ENCODE results near the gene PDLIM4. TPM values are rescaled to one million over a fixed set of nuclear protein-coding genes. Genes with fewer than 3 reads are reported as not detected.

Gene PDLIM4
- total RNA-seq, 1 experiment from 2014 or later: 47.2 TPM

GRCh38 chr5:132315529-132316067, 58.1 kb downstream of the PDLIM4 start:
- no peak for DNase-seq
- Histone ChIP-seq H4K20me1 (ENCODE audit: insufficient read depth) (no peaks in the 10 kb centered on the region), H3K36me3 (ENCODE audit: low read depth) (no peaks in the 10 kb centered on the region), H3K9me3 (ENCODE audit: insufficient read depth, low read depth) (no peaks in the 10 kb centered on the region), H3K4me1 (replicated peaks; ENCODE audit: insufficient read depth) (no peaks in the 10 kb centered on the region), H3K27me3 (ENCODE audit: insufficient read depth, low read depth) (no peaks in the 10 kb centered on the region), H3K79me2 (ENCODE audit: low read depth) (no peaks in the 10 kb centered on the region), H3K27ac (no peak overlapping the region), H2AFZ (no peak overlapping the region), H3K4me3 (no peak overlapping the region), H3K4me2 (no peak overlapping the region), H3F3A (ENCODE audit: insufficient read depth, low read depth) (no peaks in the 10 kb centered on the region), H3K9me2 (ENCODE audit: insufficient read depth) (no peaks in the 10 kb centered on the region)
- no TSS peak for BruUV-seq (replicated peaks)
- intact Hi-C loops (cut with micrococcal nuclease; ENCODE audit: unreplicated experiment): no loop called here
- ChIA-PET CTCF (no interaction called here), POLR2A (ENCODE audit: unreplicated experiment) (interaction anchor here (0.6 kb wide), 1 partner anchor 125 kb away, joined by 4 read pairs; no protein-coding TSS in a partner anchor)
- no peak for TF ChIP-seq CTCF (conservative IDR thresholded peaks at IDR 0.05)
- TF ChIP-seq EZH2 (IDR thresholded peaks at IDR 0.05; ENCODE audit: low read depth): no peak

GRCh38 chr5:132319975-132320374, 62.5 kb downstream of the PDLIM4 start:
- no peaks in the 10 kb centered on the region for H3K9me3 ChIP-seq (ENCODE audit: insufficient read depth, low read depth)
- no peak for DNase-seq
- H3K27ac ChIP-seq: no peak overlapping the region
- no peaks in the 10 kb centered on the region for H3K4me1 ChIP-seq (replicated peaks; ENCODE audit: insufficient read depth)
- H3K79me2 ChIP-seq (ENCODE audit: low read depth): no peaks in the 10 kb centered on the region
- no peak overlapping the region for H3K4me3 ChIP-seq
- H4K20me1 ChIP-seq (ENCODE audit: insufficient read depth): no peaks in the 10 kb centered on the region
- CTCF ChIA-PET: no interaction called here
- H3F3A ChIP-seq (ENCODE audit: insufficient read depth, low read depth): no peaks in the 10 kb centered on the region
- H3K36me3 ChIP-seq (ENCODE audit: low read depth): no peaks in the 10 kb centered on the region
- H3K4me2 ChIP-seq: no peak overlapping the region
- no peaks in the 10 kb centered on the region for H3K27me3 ChIP-seq (ENCODE audit: insufficient read depth, low read depth)
- BruUV-seq (replicated peaks): no TSS peak
- intact Hi-C loops (cut with micrococcal nuclease; ENCODE audit: unreplicated experiment): no loop called here
- no peak overlapping the region for H2AFZ ChIP-seq
- POLR2A ChIA-PET (ENCODE audit: unreplicated experiment): no interaction called here
- TF ChIP-seq EZH2 (IDR thresholded peaks at IDR 0.05; ENCODE audit: low read depth) (no peak), CTCF (conservative IDR thresholded peaks at IDR 0.05) (no peak)
- no peaks in the 10 kb centered on the region for H3K9me2 ChIP-seq (ENCODE audit: insufficient read depth)

- no peak for DNase-seq
- Histone ChIP-seq H3K4me1 (replicated peaks; ENCODE audit: insufficient read depth) (no peaks in the 10 kb centered on the region), H2AFZ (no peak overlapping the region), H3K79me2 (ENCODE audit: low read depth) (no peaks in the 10 kb centered on the region), H3K9me3 (ENCODE audit: insufficient read depth, low read depth) (no peaks in the 10 kb centered on the region), H3K9me2 (ENCODE audit: insufficient read depth) (no peaks in the 10 kb centered on the region), H3K4me3 (no peak overlapping the region), H3K27ac (no peak overlapping the region), H3K4me2 (no peak overlapping the region), H3K27me3 (ENCODE audit: insufficient read depth, low read depth) (no peaks in the 10 kb centered on the region), H4K20me1 (ENCODE audit: insufficient read depth) (no peaks in the 10 kb centered on the region), H3F3A (ENCODE audit: insufficient read depth, low read depth) (no peaks in the 10 kb centered on the region), H3K36me3 (ENCODE audit: low read depth) (no peaks in the 10 kb centered on the region)
- BruUV-seq (replicated peaks): no TSS peak
- intact Hi-C loops (cut with micrococcal nuclease; ENCODE audit: unreplicated experiment): no loop called here
- CTCF ChIA-PET: interaction anchor here (0.7 kb wide), 1 partner anchor 46 kb away, joined by 3 read pairs; no protein-coding TSS in a partner anchor
- TF ChIP-seq EZH2 (IDR thresholded peaks at IDR 0.05; ENCODE audit: low read depth) (no peak), CTCF (conservative IDR thresholded peaks at IDR 0.05) (no peak)
- POLR2A ChIA-PET (ENCODE audit: unreplicated experiment): interaction anchor here (1.0 kb wide), 1 partner anchor 562 kb away, joined by 3 read pairs; no protein-coding TSS in a partner anchor
These were observed 63.7 kb downstream of the PDLIM4 start for GRCh38 chr5:132321109-132321721.
